Liver (tissue), 9 donors: ENCODE data around the gene MAB21L4. TPM values are rescaled to one million over a fixed set of nuclear protein-coding genes. Genes with fewer than 3 reads are reported as not detected.

Experiments used
- DNase-seq: peaks from one replicate; pipeline ENCODE4 v3.0.0-alpha.2; 2017; ENCODE audit warnings: low spot score
- H3K27ac ChIP-seq, 2 donors: one replicate each; pipeline ENCODE4 v1.7.0; 2013; ENCODE audit warnings: inconsistent platforms in 2 of 2, low read length in 2 of 2, control low read depth in 1 of 2, low read depth in 1 of 2, mild to moderate bottlenecking in 1 of 2
- H3K27me3 ChIP-seq, 4 donors: one replicate each; pipeline versions ENCODE4 v1.6.1 to v1.7.0; 2013; ENCODE audit warnings: low read length in 3 of 4, inconsistent platforms in 1 of 4, mild to moderate bottlenecking in 1 of 4, moderate library complexity in 1 of 4; ENCODE audit not compliant: control insufficient read depth in 4 of 4, insufficient read depth in 4 of 4
- H3K36me3 ChIP-seq, 4 donors: one replicate each; pipeline versions ENCODE4 v1.6.1 to v1.7.0; 2013; ENCODE audit warnings: low read length in 3 of 4, mild to moderate bottlenecking in 3 of 4, low read depth in 1 of 4, moderate library complexity in 1 of 4; ENCODE audit not compliant: control insufficient read depth in 4 of 4, insufficient read depth in 3 of 4
- H3K4me1 ChIP-seq, 4 donors: one replicate each; pipeline versions ENCODE4 v1.6.1 to v1.7.0; 2013; ENCODE audit warnings: low read length in 3 of 4, mild to moderate bottlenecking in 3 of 4, moderate library complexity in 1 of 4; ENCODE audit not compliant: control insufficient read depth in 4 of 4, insufficient read depth in 4 of 4
- H3K4me3 ChIP-seq, 3 donors: one replicate each; pipeline versions ENCODE4 v1.6.1 to v1.7.0; 2013; ENCODE audit warnings: low read length in 3 of 3, control low read depth in 1 of 3, low read depth in 1 of 3, mild to moderate bottlenecking in 1 of 3
- H3K9ac ChIP-seq, 2 donors: one replicate each; pipeline ENCODE4 v1.7.0; 2013; ENCODE audit warnings: low read length in 2 of 2, mild to moderate bottlenecking in 2 of 2, moderate library complexity in 2 of 2, control low read depth in 1 of 2, low read depth in 1 of 2
- H3K9me3 ChIP-seq, 4 donors: one replicate each; pipeline versions ENCODE4 v1.6.1 to v1.7.0; 2013; ENCODE audit warnings: low read length in 3 of 4; ENCODE audit not compliant: control insufficient read depth in 4 of 4
- CTCF ChIP-seq: fragments of 150-350 bp; IDR thresholded peaks from 2 replicates; pipeline ENCODE4 v1.5.1; 2017; ENCODE audit warnings: improper control_type of control experiment, low read depth, low read length; ENCODE audit not compliant: missing input control
- EGR1 ChIP-seq, 2 donors: IDR thresholded peaks; 2 replicates each; pipeline ENCODE4 v1.6.1; 2016 to 2018; ENCODE audit warnings: antibody characterized with exemption in 2 of 2, low read depth in 2 of 2
- FOXA2 ChIP-seq: IDR thresholded peaks from 2 replicates; pipeline ENCODE4 v1.6.1; 2016; ENCODE audit warnings: antibody characterized with exemption
- HNF4A ChIP-seq, 2 donors: conservative IDR thresholded peaks; 2 replicates each; pipeline ENCODE4 v1.6.1; 2016; ENCODE audit warnings: antibody characterized with exemption in 2 of 2, mild to moderate bottlenecking in 2 of 2
- HNF4G ChIP-seq: IDR thresholded peaks from 2 replicates; pipeline ENCODE4 v1.6.1; 2016; ENCODE audit warnings: antibody characterized with exemption
- JUND ChIP-seq, 2 donors: IDR thresholded peaks; 2 replicates each; pipeline ENCODE4 v1.6.1; 2016; ENCODE audit warnings: antibody characterized with exemption in 2 of 2
- NR2F2 ChIP-seq: IDR thresholded peaks from 2 replicates; pipeline ENCODE4 v1.6.1; 2016; ENCODE audit warnings: antibody characterized with exemption
- RAD21 ChIP-seq, 2 donors: IDR thresholded peaks; 2 replicates each; pipeline ENCODE4 v1.6.1; 2016; ENCODE audit warnings: antibody characterized with exemption in 2 of 2, mild to moderate bottlenecking in 2 of 2
- RXRA ChIP-seq, 2 donors: IDR thresholded peaks; 2 replicates each; pipeline ENCODE4 v1.6.1; 2017 to 2018; ENCODE audit warnings: antibody characterized with exemption in 2 of 2, mild to moderate bottlenecking in 1 of 2
- TAF1 ChIP-seq: conservative IDR thresholded peaks from 2 replicates; pipeline ENCODE4 v1.6.1; 2016; ENCODE audit warnings: antibody characterized with exemption, mild to moderate bottlenecking
- YY1 ChIP-seq: IDR thresholded peaks from 2 replicates; pipeline ENCODE4 v1.6.1; 2016; ENCODE audit warnings: antibody characterized with exemption, mild to moderate bottlenecking
- WGBS: extraction: QIAGEN DNeasy Blood & Tissue Kit; methylation state at CpG from one replicate; pipeline ENCODE4 v1.1.7; 2013; 5-methylcytosine and 5-hydroxymethylcytosine counted together
- polyA plus RNA-seq, 2 donors: library from polyadenylated mRNA; stranded (reverse) in 1 of 2; unstranded in 1 of 2; fragments of 200-250 nt in 1 of 2; fragments of >200 nt in 1 of 2; fragmentation: Nextera tagmentation in 1 of 2; extraction: Ambion mirVana in 1 of 2; gene quantifications; one replicate each; pipeline versions ENCODE4 v1.2.1 to v1.2.3, GENCODE V29; 2013 to 2015
- total RNA-seq, 2 donors: library from RNA; depleted of rRNA; stranded (reverse); fragments of >200 nt; gene quantifications; one replicate each; pipeline ENCODE4 v1.2.3, GENCODE V29; 2014
- TF ChIP-seq, protein P1 (sequence below): IDR thresholded peaks from 2 replicates; pipeline ENCODE4 v1.6.1; 2016; ENCODE audit warnings: antibody characterized with exemption
- TF ChIP-seq, protein P2 (sequence below): IDR thresholded peaks from 2 replicates; pipeline ENCODE4 v1.6.1; 2016; ENCODE audit warnings: antibody characterized with exemption
- TF ChIP-seq, protein P3 (sequence below): IDR thresholded peaks from 2 replicates; pipeline ENCODE4 v1.6.1; 2016; ENCODE audit warnings: antibody characterized with exemption, mild to moderate bottlenecking
- donor health status: healthy.
- donor health status: healthy.
- donor health status: healthy.
- donor health status: healthy.
- donor health status: healthy.

Gene MAB21L4
- total and polyA plus RNA-seq, 4 donors: 0.59 to 8.8 (median 1.1) TPM

DNA sequence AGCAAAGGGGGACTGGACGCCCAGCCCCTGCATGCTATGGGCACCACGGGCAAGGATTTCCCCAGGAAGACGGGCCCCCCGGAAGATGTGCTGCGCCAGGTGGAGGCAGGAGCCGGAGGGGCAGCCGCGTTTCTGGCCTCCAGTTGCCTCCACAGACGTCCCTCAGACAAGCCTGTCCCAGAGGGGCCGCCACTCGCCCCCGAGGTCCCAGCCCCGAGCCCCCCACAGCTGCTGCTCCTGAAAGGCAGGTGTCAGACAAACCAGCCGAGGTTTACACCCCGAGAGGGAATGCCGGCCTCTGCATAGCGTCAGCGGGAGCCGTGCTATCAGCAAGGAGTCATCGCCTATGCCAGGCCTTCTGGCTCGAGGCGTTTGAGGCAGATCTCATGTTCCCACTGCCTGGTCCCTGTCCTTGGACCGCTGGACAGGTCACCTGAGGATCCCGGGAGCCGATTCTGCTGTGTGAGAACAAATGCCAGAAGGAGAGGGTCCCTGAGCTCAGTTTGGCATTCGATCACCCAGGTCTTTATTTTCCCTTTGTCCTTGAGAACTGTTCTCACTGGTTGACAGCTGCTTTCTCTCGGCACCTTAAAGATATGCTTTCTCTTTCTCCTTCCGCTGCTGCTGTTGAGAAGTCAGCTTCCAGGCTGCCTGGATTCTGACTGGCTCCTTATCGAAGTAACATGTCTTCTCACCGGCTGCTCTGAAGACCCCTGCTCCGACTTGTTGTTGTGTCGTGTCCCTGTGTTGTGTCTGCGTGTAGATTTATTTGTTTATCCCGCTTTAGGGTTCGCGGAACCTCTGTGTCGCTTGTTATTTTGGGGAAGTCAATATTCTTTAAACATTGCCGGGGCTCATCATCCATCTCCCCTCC, 30.8 kb upstream of the MAB21L4 start:
- no peak overlapping the region for H3K9ac ChIP-seq
- H3K36me3 ChIP-seq: no peaks in the 10 kb centered on the region
- no peak overlapping the region for H3K4me3 ChIP-seq
- 73% methylated on average over 38 of the region's 38 CpGs for WGBS
- H3K9me3 ChIP-seq: no peaks in the 10 kb centered on the region
- no peak for TF ChIP-seq EGR1 (IDR thresholded peaks at IDR 0.05; ENCODE audit: low read depth in 2 of 2)
- no peak for TF ChIP-seq JUND (IDR thresholded peaks at IDR 0.05)
- TF ChIP-seq YY1: no peak
- no peak for TF ChIP-seq HNF4A (conservative IDR thresholded peaks at IDR 0.05)
- TF ChIP-seq TAF1: no peak
- TF ChIP-seq RXRA (IDR thresholded peaks at IDR 0.05): no peak
- TF ChIP-seq FOXA2: no peak
- no peak for TF ChIP-seq HNF4G
- no peak for TF ChIP-seq NR2F2
- no peak for TF ChIP-seq RAD21 (IDR thresholded peaks at IDR 0.05)
- H3K27ac ChIP-seq: no peak overlapping the region
- H3K27me3 ChIP-seq: no peaks in the 10 kb centered on the region
- peaks cover 0 to 1% (median 0%) of the 10 kb centered on the region in 4 donors for H3K4me1 ChIP-seq
- peak; percentile 33 for DNase-seq

DNA sequence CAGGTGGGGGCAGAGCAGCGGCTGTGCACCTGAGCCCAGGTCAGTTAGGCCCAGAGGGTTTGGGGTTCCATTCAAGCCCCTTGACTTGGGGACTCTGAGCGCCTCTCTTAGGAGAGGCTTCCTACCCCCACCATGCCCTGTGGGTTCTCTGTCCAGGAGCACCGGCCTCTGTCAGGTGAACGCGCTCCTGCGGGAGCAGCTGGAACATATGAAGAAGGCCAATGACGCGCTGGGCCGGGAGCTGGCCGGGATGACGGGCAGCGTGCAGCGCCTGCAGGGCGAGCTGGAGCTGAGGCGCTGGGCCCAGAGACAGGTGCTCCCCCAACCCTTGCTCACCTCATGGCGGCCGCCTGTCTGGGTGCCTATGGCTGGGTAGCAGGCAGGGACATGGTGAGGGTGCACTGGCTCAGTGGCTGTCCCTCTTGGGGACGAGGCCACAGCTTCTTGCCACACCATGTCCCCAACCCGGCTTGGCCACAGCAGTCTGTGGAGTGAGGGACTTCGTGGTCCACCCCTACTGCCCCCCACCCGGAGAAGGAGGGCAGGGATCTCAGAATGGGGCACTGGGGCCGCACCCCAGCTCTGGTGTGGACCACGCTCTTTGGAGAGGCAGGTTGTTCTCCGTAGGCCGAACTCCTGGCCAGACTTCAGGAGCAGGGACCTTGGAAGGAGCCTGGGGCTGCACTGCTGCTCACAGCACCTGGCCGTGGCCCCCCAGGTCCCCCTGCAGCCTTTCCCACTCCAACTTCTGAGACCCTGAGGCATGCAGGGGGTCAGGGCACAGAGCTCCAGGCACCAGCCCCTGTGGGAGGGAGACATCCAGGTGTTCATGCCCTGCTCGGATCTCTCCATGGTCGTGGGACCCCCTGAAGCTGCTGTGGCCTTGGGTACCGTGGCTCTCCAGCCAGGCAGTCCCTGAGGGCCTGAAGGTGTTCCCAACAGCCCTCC, 29.9 kb upstream of the MAB21L4 start:
- Histone ChIP-seq H3K27ac (no peak overlapping the region), H3K27me3 (no peaks in the 10 kb centered on the region), H3K9ac (no peak overlapping the region), H3K9me3 (no peaks in the 10 kb centered on the region), H3K36me3 (no peaks in the 10 kb centered on the region), H3K4me3 (no peak overlapping the region), H3K4me1 (peaks cover 0 to 1% (median 0%) of the 10 kb centered on the region in 4 donors)
- peak; percentile 27 for DNase-seq
- 90% methylated on average over 29 of the region's 29 CpGs for WGBS
- TF ChIP-seq CTCF (no peak), NR2F2 (no peak), HNF4A (conservative IDR thresholded peaks at IDR 0.05) (no peak), FOXA2 (no peak), YY1 (no peak)
- TF ChIP-seq, protein P1, sequence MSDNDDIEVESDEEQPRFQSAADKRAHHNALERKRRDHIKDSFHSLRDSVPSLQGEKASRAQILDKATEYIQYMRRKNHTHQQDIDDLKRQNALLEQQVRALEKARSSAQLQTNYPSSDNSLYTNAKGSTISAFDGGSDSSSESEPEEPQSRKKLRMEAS: no peak
- TF ChIP-seq, protein P2, sequence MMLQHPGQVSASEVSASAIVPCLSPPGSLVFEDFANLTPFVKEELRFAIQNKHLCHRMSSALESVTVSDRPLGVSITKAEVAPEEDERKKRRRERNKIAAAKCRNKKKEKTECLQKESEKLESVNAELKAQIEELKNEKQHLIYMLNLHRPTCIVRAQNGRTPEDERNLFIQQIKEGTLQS: no peak
- TF ChIP-seq, protein P3, sequence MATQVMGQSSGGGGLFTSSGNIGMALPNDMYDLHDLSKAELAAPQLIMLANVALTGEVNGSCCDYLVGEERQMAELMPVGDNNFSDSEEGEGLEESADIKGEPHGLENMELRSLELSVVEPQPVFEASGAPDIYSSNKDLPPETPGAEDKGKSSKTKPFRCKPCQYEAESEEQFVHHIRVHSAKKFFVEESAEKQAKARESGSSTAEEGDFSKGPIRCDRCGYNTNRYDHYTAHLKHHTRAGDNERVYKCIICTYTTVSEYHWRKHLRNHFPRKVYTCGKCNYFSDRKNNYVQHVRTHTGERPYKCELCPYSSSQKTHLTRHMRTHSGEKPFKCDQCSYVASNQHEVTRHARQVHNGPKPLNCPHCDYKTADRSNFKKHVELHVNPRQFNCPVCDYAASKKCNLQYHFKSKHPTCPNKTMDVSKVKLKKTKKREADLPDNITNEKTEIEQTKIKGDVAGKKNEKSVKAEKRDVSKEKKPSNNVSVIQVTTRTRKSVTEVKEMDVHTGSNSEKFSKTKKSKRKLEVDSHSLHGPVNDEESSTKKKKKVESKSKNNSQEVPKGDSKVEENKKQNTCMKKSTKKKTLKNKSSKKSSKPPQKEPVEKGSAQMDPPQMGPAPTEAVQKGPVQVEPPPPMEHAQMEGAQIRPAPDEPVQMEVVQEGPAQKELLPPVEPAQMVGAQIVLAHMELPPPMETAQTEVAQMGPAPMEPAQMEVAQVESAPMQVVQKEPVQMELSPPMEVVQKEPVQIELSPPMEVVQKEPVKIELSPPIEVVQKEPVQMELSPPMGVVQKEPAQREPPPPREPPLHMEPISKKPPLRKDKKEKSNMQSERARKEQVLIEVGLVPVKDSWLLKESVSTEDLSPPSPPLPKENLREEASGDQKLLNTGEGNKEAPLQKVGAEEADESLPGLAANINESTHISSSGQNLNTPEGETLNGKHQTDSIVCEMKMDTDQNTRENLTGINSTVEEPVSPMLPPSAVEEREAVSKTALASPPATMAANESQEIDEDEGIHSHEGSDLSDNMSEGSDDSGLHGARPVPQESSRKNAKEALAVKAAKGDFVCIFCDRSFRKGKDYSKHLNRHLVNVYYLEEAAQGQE: no peak
